ENCODE results near the gene TCF7L1.

Gene TCF7L1

DNA sequence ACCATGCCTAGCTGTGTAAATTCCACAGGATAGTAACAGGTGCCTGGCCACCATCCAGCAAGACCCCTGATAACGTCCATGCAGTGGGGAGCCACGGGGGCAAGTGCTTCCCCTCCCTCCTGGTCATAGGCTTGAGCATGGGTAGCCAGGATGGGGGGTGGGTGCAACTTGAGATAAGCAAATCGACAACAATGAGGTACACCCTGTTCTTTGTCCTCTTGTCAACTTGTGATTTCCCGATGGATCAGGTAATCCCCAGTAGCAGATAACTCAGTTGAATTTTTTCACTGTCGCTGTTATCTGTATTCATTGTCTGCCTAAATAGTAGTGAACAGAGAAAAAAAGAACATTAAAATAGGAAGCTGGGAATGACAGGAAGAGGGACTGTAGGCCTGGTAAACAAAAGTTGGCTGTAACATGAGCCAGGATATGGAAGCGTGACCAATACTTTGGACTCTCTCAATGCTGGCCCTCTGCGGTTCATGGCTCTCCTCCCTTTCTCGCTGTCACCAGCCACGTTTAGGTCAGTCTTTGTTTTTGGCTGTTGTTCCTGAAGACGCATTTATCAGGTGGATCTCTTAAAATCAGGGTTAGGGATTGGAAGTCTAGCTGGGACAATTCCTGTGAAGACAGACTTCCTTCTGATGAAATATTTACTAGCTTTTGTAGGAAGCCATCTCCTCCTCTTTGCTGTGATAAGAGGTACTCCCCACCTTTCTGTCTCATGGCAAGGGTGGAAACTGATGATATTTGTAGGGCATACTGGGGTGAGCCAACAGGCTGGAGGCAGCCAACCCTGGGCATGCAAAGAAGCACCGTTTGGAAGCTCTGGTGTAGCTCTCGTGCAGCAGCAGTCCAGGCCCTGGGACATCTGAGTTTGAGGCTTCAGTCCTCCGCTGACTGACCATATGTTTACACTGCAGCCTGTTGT, 42.4 kb downstream of the TCF7L1 start:
- TF ChIP-seq CTCF (IDR thresholded peaks at IDR 0.05; ENCODE audit: low read depth, low read length, missing control alignments): no peak
- H3K4me3 ChIP-seq (ENCODE audit: low read depth, low read length): no peak overlapping the region
- DNase-seq (ENCODE audit: low read depth): no peak

- no peak for TF ChIP-seq CTCF (IDR thresholded peaks at IDR 0.05; ENCODE audit: low read depth, low read length, missing control alignments)
- no peak for DNase-seq (ENCODE audit: low read depth)
- no peak overlapping the region for H3K4me3 ChIP-seq (ENCODE audit: low read depth, low read length)
Observed at GRCh38 chr2:85177031-85177824, 44.0 kb downstream of the TCF7L1 start.

DNA sequence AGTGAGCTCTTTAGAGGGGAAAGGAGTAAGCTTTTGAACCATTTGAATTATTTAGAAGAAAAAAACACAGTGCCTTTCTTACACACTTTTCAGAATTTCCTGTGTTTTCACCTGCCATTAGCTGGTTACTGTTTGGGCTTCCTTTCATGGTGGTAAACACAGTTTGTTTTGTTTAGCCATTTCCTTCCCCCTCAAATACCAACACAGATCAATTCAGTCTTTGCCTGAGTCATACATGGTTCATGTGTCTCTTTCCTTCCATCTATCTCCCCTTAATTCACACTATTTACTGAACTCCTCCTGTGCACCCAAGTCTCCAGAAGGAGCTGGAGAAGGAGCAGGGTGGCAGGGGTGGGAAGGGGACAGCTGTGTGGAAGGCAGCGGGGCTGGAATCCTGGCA, 45.0 kb downstream of the TCF7L1 start:
- no peak for DNase-seq (ENCODE audit: low read depth)
- no peak overlapping the region for H3K4me3 ChIP-seq (ENCODE audit: low read depth, low read length)
- no peak for TF ChIP-seq CTCF (IDR thresholded peaks at IDR 0.05; ENCODE audit: low read depth, low read length, missing control alignments)

- no peak for DNase-seq (ENCODE audit: low read depth)
- TF ChIP-seq CTCF (IDR thresholded peaks at IDR 0.05; ENCODE audit: low read depth, low read length, missing control alignments): no peak
Observed at GRCh38 chr2:85178980-85179411, 45.8 kb downstream of the TCF7L1 start.

DNA sequence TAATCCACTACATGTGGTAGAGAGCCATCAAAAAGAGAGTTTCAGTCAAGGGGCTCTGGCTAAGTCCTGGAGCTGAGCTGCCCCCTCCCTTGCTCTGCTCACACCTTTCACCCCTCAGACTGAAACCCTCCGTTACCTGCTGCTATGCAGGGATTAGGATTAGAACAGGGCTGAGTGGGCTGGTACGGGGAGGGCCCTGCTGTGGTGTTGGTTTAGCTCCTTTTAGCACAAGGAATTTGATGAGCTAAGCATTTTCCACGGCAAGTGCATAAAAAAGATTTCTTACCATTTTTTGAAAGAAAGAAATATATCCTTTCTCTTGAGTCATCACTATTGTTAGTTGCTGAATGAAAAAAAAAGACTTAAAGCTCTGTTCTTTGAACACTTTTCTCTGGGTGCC, 46.3 kb downstream of the TCF7L1 start:
- no peak for DNase-seq (ENCODE audit: low read depth)
- no peak overlapping the region for H3K4me3 ChIP-seq (ENCODE audit: low read depth, low read length)
- TF ChIP-seq CTCF (IDR thresholded peaks at IDR 0.05; ENCODE audit: low read depth, low read length, missing control alignments): no peak

More at GRCh38 chr2:85178980-85179411, 45.8 kb downstream of the TCF7L1 start:
- H3K4me3 ChIP-seq (ENCODE audit: low read depth, low read length): no peak overlapping the region

DNA sequence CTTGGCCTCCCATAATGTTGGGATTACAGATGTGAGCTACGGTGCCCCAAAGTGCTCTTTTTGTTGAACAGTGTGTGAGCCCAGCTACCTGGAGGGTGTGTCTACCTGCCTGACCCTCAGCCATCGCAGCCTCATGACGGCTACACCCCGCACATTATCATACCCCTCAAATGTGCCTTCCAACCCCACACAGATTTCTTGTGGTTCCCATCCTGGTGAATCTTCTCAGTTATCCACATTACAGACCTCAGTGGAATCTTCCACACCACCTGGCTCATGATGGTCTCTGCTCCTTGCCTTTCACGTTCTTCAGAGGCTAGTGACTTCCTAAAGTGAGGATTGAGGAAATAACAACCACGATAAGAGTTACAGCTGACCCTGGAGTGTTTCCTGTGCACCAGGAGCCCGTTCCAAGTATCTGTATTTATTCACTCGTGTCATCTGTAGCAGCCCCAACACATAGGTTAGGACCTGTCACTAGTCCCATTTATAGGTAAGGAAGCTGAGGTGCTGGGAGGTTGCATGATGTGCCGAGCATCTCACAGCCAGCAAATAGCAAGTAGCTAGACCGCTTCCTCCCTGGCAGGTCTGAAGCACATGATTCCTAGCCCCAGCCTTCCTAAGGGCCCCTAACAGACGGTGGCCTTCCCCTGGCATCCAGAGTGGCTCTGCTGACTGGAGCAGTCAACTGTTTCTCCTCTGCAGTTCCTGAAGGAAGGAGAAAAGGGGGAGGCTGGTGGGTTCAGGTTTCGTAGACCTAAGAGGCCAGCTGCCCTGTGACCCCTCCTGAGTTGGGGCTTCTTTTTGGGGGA, 47.3 kb downstream of the TCF7L1 start:
- H3K4me3 ChIP-seq (ENCODE audit: low read depth, low read length): no peak overlapping the region
- no peak for DNase-seq (ENCODE audit: low read depth)
- no peak for TF ChIP-seq CTCF (IDR thresholded peaks at IDR 0.05; ENCODE audit: low read depth, low read length, missing control alignments)
